A549 treated with CORT108297 at 1 μM for 4 hours (cell line): ENCODE results near the gene CDCP1. TPM values are rescaled to one million over a fixed set of nuclear protein-coding genes. Genes with fewer than 3 reads are reported as not detected.

Source experiments
- total RNA-seq: library from RNA; stranded (reverse); fragments of 200-300 nt; extraction: Qiagen RNA extraction; gene quantifications from 5 replicates; pipeline ENCODE4 v1.2.3, GENCODE V29; 2022

Gene CDCP1, protein sequence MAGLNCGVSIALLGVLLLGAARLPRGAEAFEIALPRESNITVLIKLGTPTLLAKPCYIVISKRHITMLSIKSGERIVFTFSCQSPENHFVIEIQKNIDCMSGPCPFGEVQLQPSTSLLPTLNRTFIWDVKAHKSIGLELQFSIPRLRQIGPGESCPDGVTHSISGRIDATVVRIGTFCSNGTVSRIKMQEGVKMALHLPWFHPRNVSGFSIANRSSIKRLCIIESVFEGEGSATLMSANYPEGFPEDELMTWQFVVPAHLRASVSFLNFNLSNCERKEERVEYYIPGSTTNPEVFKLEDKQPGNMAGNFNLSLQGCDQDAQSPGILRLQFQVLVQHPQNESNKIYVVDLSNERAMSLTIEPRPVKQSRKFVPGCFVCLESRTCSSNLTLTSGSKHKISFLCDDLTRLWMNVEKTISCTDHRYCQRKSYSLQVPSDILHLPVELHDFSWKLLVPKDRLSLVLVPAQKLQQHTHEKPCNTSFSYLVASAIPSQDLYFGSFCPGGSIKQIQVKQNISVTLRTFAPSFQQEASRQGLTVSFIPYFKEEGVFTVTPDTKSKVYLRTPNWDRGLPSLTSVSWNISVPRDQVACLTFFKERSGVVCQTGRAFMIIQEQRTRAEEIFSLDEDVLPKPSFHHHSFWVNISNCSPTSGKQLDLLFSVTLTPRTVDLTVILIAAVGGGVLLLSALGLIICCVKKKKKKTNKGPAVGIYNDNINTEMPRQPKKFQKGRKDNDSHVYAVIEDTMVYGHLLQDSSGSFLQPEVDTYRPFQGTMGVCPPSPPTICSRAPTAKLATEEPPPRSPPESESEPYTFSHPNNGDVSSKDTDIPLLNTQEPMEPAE
- 10.5 to 12.8 TPM (median 12.0 TPM) in 5 replicates for total RNA-seq

DNA sequence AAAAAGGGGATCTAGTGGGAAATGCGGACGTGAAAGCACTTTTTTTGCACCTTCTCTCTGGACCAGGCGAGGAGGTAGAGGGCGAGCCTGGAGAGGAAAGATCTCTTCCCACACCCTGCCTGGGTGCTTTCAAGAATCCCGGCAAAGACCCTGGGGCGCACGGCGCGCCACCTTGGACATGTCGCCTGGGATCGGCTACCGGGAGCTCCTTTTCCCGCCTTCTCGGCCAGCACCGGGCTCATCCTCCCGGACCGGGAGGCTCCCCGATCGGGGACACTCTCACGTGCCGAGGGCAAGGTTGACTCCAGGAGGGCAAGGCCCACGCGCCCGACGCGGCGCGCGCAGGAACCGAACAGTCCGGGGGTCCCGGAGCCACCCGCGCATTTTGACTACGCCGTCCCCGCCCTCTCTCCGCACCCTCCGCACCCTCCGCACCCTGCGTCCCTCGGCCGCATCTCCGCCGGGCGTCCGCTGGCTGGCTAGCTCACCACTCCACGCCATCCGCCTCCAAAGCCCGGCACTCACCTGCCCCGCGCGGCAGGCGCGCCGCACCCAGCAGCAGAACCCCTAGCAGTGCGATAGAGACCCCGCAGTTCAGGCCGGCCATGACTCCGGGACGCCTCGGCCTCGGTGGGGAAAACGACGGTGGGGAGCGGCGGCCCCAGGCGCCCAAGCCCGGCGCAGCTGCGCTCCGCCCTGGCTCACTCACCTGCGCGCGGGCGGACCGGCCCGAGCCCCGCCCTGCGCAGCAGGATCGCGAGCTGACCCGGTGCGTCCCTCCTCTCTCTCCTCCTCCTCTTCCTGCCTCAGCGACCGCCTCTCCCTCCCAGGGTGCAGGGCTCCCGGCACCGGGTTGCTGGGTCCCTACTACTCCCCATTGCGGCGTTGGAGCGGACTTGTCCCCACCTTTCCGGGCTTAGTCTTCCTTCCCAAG is at the start of gene CDCP1:
CDCP1 (minus strand) TSS at position 698 of the 934 bp plus-strand sequence; CDS start at position 607, 91 bp downstream.

Other genes starting within 250 kb of the CDCP1 start
- 37.8 to 40.0 TPM (median 39.3 TPM) in 5 replicates for gene ZDHHC3, start 170.2 kb downstream of the CDCP1 start, total RNA-seq
- gene EXOSC7, start 170.1 kb downstream of the CDCP1 start, total RNA-seq, result 44.5 to 54.2 TPM (median 47.4 TPM) in 5 replicates
- not detected in 5 replicates for gene CLEC3B, start 120.1 kb downstream of the CDCP1 start, total RNA-seq
- gene TMEM158, start 79.9 kb upstream of the CDCP1 start, total RNA-seq, result 10.9 to 20.7 TPM (median 18.7 TPM) in 5 replicates
- 9.2 to 10.9 TPM (median 10.6 TPM) in 5 replicates for gene LARS2, start 242.2 kb upstream of the CDCP1 start, total RNA-seq